Measurements from ENCODE around the gene ATP6V1C2. TPM values are rescaled to one million over a fixed set of nuclear protein-coding genes. Genes with fewer than 3 reads are reported as not detected.

ATP6V1C2 gene
- total and polyA plus RNA-seq, 2 experiments from 2014 or later: 0.14 to 2.1 TPM

GRCh38 chr2:10793816-10794215 is 72.4 kb downstream of the ATP6V1C2 start:
- H2AFZ ChIP-seq: no peak overlapping the region
- H3K36me3 ChIP-seq (ENCODE audit: insufficient read depth): peaks cover 90% of the 10 kb centered on the region
- Mint-ChIP-seq H3K4me1 (no peaks in the 10 kb centered on the region), H3K4me3 (no peak overlapping the region), H3K36me3 (ENCODE audit: low read depth) (peaks cover 91% of the 10 kb centered on the region), H3K9me3 (no peaks in the 10 kb centered on the region), H3K27ac (no peak overlapping the region), H3K27me3 (ENCODE audit: insufficient read depth, low read depth, poor library complexity) (peaks cover 1% of the 10 kb centered on the region)
- ATAC-seq (no peak), DNase-seq (ENCODE audit: low spot score) (no peak)
- no peak overlapping the region for H3K4me2 ChIP-seq
- 0 out of 2 replicates have a peak, but pooled peaks cover 3% of the 10 kb centered on the region for H3F3A ChIP-seq (replicated peaks; ENCODE audit: low read depth)
- H3K4me1 ChIP-seq (ENCODE audit: insufficient read depth): no peaks in the 10 kb centered on the region
- peaks cover 55% of the 10 kb centered on the region for H3K79me2 ChIP-seq (replicated peaks; ENCODE audit: insufficient read depth)
- H4K20me1 ChIP-seq (replicated peaks; ENCODE audit: insufficient read depth): peaks cover 56% of the 10 kb centered on the region
- H3K27me3 ChIP-seq (ENCODE audit: insufficient read depth): no peaks in the 10 kb centered on the region
- H3K4me3 ChIP-seq: no peak overlapping the region
- no peaks in the 10 kb centered on the region for H3K9me2 ChIP-seq (ENCODE audit: insufficient read depth)
- TF ChIP-seq JUNB (IDR thresholded peaks at IDR 0.05; ENCODE audit: unreplicated experiment) (no peak), CREB1 (CRISPR knock-in tag; IDR thresholded peaks at IDR 0.05; ENCODE audit: low read depth) (no peak), REST (IDR thresholded peaks at IDR 0.05; ENCODE audit: unreplicated experiment) (no peak), ZNF114 (CRISPR knock-in tag; IDR thresholded peaks at IDR 0.05) (no peak), ZNF462 (CRISPR knock-in tag; IDR thresholded peaks at IDR 0.05) (no peak), POLR2AphosphoS5 (IDR thresholded peaks at IDR 0.05; ENCODE audit: low read depth) (no peak), STAT1 (IDR thresholded peaks at IDR 0.05; ENCODE audit: unreplicated experiment) (no peak), EZH2 (IDR thresholded peaks at IDR 0.05; ENCODE audit: low read depth, unreplicated experiment) (no peak), CTCF (conservative IDR thresholded peaks at IDR 0.05; ENCODE audit: low read depth in 2 of 2) (no peak), NANOG (IDR thresholded peaks at IDR 0.05; ENCODE audit: borderline replicate concordance) (no peak), ETS1 (IDR thresholded peaks at IDR 0.05) (no peak), ZNF331 (CRISPR knock-in tag; IDR thresholded peaks at IDR 0.05; ENCODE audit: low read depth) (no peak), EZH2phosphoT487 (IDR thresholded peaks at IDR 0.05; ENCODE audit: unreplicated experiment) (no peak)
- H3K27ac ChIP-seq (ENCODE audit: low read depth): no peak overlapping the region
